GM04504 (cell line): ENCODE measurements around the gene MTREX.

Experiments
- DNase-seq: peaks from one replicate; pipeline ENCODE4 v3.0.0-alpha.2; 2012; ENCODE audit warnings: low read depth

The MTREX gene

GRCh38 chr5:55471468-55471867, 163.7 kb downstream of the MTREX start:
- DNase-seq, result no peak

DNA sequence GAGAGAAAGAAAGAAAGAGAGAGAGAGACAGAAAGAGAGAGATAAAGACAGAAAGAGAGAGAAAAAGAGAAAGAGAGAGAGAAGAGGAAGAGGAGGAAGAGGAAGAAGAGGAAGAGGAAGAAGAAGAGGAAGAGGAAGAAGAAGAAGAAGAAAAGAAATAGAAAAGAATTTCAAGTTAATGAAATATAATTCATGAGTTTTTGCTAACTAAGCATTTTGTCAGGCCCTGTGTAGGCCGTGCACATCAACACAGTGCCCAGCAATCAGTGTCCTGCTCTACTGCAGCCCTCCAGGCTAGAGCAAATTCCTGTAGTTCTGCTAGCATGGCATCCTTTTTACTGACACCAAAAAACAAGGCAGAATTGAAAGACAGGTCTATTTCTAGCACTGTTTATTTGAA, 164.9 kb downstream of the MTREX start:
- no peak for DNase-seq
